Osteoblast (primary cell): ENCODE measurements around the gene XKR8. TPM values are rescaled to one million over a fixed set of nuclear protein-coding genes. Genes with fewer than 3 reads are reported as not detected.
"Not testable (repeated sequence)": the region's sequence is repeated elsewhere in the genome, so short reads cannot be mapped to it uniquely, and the experiment has no call there.

Source experiments
- DNase-seq: peaks from one replicate; pipeline ENCODE4 v3.0.0; 2011; ENCODE audit warnings: low spot score, mixed read lengths; ENCODE audit not compliant: insufficient read length; ENCODE audit errors: missing footprints
- H2AFZ ChIP-seq: 2 replicates; pipeline ENCODE4 v1.6.0; 2011; ENCODE audit warnings: mild to moderate bottlenecking, low read length
- H3K27ac ChIP-seq: 2 replicates; pipeline ENCODE4 v1.5.1; 2011; ENCODE audit warnings: mild to moderate bottlenecking, low read depth, low read length, moderate library complexity
- H3K27me3 ChIP-seq: 2 replicates; pipeline ENCODE4 v1.6.0; 2012; ENCODE audit warnings: mild to moderate bottlenecking, control low read depth, inconsistent platforms, low read length, moderate library complexity; ENCODE audit not compliant: insufficient read depth
- H3K36me3 ChIP-seq: 2 replicates; pipeline ENCODE4 v1.5.1; 2011; ENCODE audit warnings: mild to moderate bottlenecking, low read length, control low read depth, moderate library complexity; ENCODE audit not compliant: insufficient read depth
- H3K4me1 ChIP-seq: 2 replicates; pipeline ENCODE4 v1.5.1; 2011; ENCODE audit warnings: mild to moderate bottlenecking, low read length, control low read depth, moderate library complexity; ENCODE audit not compliant: insufficient read depth
- H3K4me2 ChIP-seq: 2 replicates; pipeline ENCODE4 v1.6.0; 2011; ENCODE audit warnings: mild to moderate bottlenecking, low read length; ENCODE audit not compliant: insufficient read depth
- H3K4me3 ChIP-seq: fragments of 200-600 bp; sonication (generic); 3 replicates; pipeline ENCODE4 v1.5.1; 2012; ENCODE audit warnings: mild to moderate bottlenecking, low read length, inconsistent platforms; ENCODE audit not compliant: insufficient read depth
- H3K79me2 ChIP-seq: 2 replicates; pipeline ENCODE4 v1.6.0; 2012; ENCODE audit warnings: mild to moderate bottlenecking, low read length, control low read depth, inconsistent platforms; ENCODE audit not compliant: insufficient read depth
- H3K9me3 ChIP-seq: 2 replicates; pipeline ENCODE4 v1.5.1; 2011; ENCODE audit warnings: low read depth, low read length, control low read depth
- H4K20me1 ChIP-seq: 2 replicates; pipeline ENCODE4 v1.6.0; 2012; ENCODE audit warnings: mild to moderate bottlenecking, low read length, control low read depth; ENCODE audit not compliant: insufficient read depth
- CTCF ChIP-seq: IDR thresholded peaks from 2 replicates; pipeline ENCODE4 v1.5.1; 2011; ENCODE audit warnings: mild to moderate bottlenecking, low read depth, low read length, moderate library complexity; ENCODE audit errors: extremely low read depth
- total RNA-seq: library from RNA; depleted of rRNA; stranded (reverse); fragments of >200 nt; gene quantifications from 2 replicates; pipeline ENCODE4 v1.2.3, GENCODE V29; 2012

XKR8 gene
- total RNA-seq, 1 donor, result 9.4 TPM

DNA sequence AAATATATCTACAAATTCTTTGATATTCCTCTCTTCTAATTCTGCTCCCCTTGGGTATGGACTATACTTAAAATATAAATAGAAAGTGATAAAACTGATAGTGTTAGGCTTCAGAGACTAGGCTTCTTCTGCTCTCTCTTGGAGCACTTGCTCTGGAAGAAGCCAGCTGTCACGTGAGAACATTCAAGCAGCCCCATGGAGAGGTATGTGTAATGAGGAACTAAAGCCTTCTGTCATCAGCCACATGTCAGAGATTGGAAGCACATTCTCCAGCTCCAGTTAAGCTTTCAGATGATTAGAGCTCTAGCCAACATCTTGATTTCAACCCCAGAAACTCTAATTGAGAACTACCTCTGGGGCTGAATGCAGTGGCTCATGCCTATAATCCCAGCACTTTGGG, 34.3 kb downstream of the XKR8 start:
- DNase-seq, result no peak
- Histone ChIP-seq H3K4me2 (no peak overlapping the region), H4K20me1 (no peaks in the 10 kb centered on the region), H3K4me3 (no peak overlapping the region), H2AFZ (no peak overlapping the region), H3K79me2 (no peaks in the 10 kb centered on the region), H3K9me3 (no peaks in the 10 kb centered on the region), H3K4me1 (no peaks in the 10 kb centered on the region), H3K36me3 (peaks cover 39% of the 10 kb centered on the region), H3K27ac (no peak overlapping the region), H3K27me3 (no peaks in the 10 kb centered on the region)
- no peak for TF ChIP-seq CTCF

GRCh38 chr1:27994526-27994925, 34.8 kb downstream of the XKR8 start:
- not testable (repeated sequence) for H4K20me1 ChIP-seq, H3K4me2 ChIP-seq, H3K27ac ChIP-seq, DNase-seq, H3K79me2 ChIP-seq, H2AFZ ChIP-seq, H3K4me3 ChIP-seq, H3K4me1 ChIP-seq, H3K27me3 ChIP-seq, H3K9me3 ChIP-seq
- H3K36me3 ChIP-seq, result peaks cover 37% of the 10 kb centered on the region

- no peak for TF ChIP-seq CTCF
- H3K4me2 ChIP-seq, result no peak overlapping the region
- no peaks in the 10 kb centered on the region for H3K9me3 ChIP-seq
- H3K79me2 ChIP-seq, result no peaks in the 10 kb centered on the region
- no peaks in the 10 kb centered on the region for H3K4me1 ChIP-seq
- peaks cover 49% of the 10 kb centered on the region for H3K36me3 ChIP-seq
- H3K27me3 ChIP-seq, result no peaks in the 10 kb centered on the region
- H3K27ac ChIP-seq, result no peak overlapping the region
- no peak overlapping the region for H3K4me3 ChIP-seq
- no peaks in the 10 kb centered on the region for H4K20me1 ChIP-seq
- no peak overlapping the region for H2AFZ ChIP-seq
- DNase-seq, result peak; percentile 27
These were observed 39.3 kb downstream of the XKR8 start for GRCh38 chr1:27999055-27999454.

DNA sequence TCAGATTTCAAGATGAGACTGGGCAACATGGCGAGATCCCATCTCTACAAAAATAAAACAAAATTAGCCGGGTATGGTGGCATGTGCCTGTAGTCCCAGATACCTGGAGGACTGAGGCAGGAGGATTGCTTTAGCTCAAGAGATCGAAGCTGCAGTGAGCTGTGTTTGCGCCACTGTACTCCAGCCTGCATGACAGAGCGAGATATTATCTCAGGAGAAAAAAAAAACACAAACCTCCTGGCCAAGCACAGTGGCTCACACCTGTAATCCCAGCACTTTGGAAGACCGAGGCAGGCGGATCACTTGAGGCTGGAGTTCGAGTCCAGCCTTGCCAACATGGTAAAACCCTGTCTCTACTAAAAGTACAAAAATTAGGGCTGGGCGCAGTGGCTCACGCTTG, 42.8 kb downstream of the XKR8 start:
- H3K4me2 ChIP-seq, result no peak overlapping the region
- H3K27me3 ChIP-seq, result no peaks in the 10 kb centered on the region
- H4K20me1 ChIP-seq, result no peaks in the 10 kb centered on the region
- H3K27ac ChIP-seq, result no peak overlapping the region
- H3K79me2 ChIP-seq, result no peaks in the 10 kb centered on the region
- no peak for DNase-seq
- H3K4me3 ChIP-seq, result no peak overlapping the region
- H3K36me3 ChIP-seq, result peaks cover 39% of the 10 kb centered on the region
- no peaks in the 10 kb centered on the region for H3K9me3 ChIP-seq
- H2AFZ ChIP-seq, result no peak overlapping the region
- no peaks in the 10 kb centered on the region for H3K4me1 ChIP-seq
- TF ChIP-seq CTCF, result no peak

DNA sequence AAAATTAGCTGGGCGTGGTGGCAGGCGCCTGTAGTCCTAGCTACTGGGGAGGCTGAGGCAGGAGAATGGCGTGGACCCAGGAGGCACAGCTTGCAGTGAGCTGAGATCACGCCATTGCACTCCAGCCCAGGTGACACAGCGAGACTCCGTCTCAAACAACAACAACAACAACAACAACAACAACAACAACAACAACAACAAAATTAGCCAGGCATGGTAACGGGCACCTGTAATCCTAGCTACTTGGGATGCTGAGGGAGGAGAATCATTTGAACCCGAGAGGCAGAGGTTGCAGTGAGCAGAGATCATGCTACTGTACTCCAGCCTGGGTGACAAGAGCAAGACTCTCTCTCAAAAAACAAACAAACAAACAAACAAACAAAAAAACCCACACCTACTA, 43.3 kb downstream of the XKR8 start:
- not testable (repeated sequence) for H4K20me1 ChIP-seq, H3K27ac ChIP-seq, H3K27me3 ChIP-seq, H3K4me3 ChIP-seq, H3K79me2 ChIP-seq, H2AFZ ChIP-seq, H3K4me2 ChIP-seq, H3K9me3 ChIP-seq, DNase-seq, H3K4me1 ChIP-seq
- H3K36me3 ChIP-seq, result peaks cover 36% of the 10 kb centered on the region
